ENCODE results near the gene ARX. TPM values are rescaled to one million over a fixed set of nuclear protein-coding genes. Genes with fewer than 3 reads are reported as not detected.

The ARX gene
- total RNA-seq, 1 experiment from 2014 or later: not detected

DNA sequence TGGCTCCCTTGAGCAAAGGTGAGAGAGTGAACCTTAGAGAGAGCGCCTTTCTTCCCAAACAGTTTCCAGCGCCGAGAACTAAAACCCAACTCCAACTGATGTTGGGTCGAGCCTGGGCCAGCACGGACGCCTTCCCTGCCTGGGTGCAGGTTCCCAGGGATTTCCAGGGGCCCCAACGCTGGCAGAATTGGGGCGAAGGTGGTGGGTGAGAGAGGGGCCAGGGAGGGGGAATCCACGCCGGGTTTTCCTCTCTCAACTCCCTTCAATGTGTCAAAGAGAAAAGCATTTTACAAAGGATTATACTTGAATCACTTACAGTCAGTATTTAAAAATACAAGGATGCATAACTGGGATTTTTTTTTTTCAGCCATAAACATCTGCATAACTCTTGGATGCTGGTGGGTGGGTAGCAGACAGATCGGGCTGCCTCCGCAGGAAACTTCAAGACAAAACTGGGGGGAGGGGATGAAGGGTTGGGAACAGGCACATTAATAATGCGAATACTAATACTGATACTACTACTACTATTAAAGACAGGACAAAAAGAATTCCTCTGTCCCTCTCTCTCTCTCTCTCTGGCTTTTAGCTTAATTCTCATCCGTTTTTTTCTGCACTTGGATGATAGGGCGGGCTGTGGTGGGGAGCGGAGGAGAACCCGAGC is 1.3 kb upstream of the ARX start:
- DNase-seq (ENCODE audit: low spot score): no peak

DNA sequence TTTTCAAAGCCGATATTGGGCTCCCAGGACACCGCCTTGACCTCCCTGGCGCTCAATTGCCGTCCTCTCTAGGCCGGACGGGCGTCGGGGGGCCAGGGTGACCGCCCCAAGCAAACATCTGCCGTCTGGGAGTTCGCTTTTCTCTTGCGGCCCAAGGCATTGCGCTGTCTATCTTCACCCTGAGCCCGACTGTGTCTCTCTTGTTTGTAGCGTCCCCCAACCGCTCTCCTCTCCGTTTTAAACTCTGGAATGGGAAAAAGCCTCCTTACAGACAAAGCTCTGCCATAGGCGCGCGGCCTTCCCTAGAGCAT is 551 bp upstream of the ARX start:
- DNase-seq (ENCODE audit: low spot score): no peak

DNA sequence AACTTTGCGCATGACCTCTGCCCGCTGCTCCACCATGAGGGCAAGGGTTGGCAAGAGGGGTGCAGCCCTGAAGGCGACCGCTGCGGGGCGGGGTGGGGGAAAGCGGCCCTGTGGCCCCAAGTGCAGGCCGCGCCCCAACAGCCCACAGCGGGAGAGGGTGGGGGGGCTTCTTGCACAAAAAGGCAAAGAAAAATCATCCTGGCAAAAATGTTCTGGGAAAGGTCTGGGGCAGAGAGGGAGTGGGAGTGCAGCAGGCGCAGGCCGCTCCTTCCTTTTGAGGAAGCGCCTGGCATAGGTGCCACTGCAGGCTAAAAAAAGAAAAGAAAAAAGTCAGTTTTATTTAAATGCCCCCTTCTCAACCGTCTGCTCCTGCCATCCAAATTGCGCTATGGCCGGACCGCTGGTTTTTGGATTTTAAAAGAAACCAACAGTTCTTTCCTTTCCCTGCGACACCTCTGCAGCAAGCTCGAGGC is 1.4 kb downstream of the ARX start:
- DNase-seq (ENCODE audit: low spot score): no peak

DNA sequence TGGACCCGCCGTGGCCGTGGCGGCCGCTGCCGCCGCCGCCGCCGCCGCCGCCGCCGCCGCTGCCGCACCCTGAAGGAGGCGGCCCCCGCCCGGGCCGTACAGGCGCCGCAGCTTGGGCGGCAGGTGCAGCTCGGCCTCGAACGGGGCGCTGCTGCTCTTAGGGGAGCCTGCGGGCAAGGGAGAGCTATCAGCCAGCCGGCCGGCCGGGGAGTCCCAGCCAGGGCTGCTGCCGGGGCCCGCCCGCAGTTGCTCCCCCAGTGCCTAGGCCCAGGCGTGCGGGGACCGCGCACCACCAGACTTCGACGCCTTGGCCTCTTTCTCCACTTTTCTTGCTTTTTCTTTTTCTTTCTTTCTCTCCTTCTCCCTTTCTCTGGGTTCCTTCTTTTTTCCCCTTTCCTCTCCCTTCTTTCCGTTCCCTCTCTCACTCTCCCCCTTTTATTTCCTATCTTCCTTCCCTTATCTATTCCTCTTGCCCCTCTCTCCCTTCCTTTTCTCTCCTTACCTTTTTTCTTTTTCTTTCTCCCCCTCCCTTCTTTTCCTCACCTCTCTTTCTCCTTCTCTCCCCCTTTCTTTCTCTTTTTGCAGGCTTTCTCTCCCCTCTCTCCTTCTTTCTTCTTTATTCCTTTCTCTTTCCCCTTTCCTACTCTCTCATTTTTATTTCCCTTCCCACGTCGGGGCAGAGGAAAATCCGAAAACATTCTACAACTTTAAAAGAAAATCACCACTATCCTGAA is 2.0 kb downstream of the ARX start:
- DNase-seq (ENCODE audit: low spot score): no peak

GRCh38 chrX:25012793-25013631 is 2.8 kb downstream of the ARX start:
- DNase-seq (ENCODE audit: low spot score): no peak

- no peak for DNase-seq (ENCODE audit: low spot score)
These were observed 3.4 kb downstream of the ARX start for GRCh38 chrX:25012433-25012735.

GRCh38 chrX:25011589-25012432 is 4.0 kb downstream of the ARX start:
- DNase-seq (ENCODE audit: low spot score): no peak

DNA sequence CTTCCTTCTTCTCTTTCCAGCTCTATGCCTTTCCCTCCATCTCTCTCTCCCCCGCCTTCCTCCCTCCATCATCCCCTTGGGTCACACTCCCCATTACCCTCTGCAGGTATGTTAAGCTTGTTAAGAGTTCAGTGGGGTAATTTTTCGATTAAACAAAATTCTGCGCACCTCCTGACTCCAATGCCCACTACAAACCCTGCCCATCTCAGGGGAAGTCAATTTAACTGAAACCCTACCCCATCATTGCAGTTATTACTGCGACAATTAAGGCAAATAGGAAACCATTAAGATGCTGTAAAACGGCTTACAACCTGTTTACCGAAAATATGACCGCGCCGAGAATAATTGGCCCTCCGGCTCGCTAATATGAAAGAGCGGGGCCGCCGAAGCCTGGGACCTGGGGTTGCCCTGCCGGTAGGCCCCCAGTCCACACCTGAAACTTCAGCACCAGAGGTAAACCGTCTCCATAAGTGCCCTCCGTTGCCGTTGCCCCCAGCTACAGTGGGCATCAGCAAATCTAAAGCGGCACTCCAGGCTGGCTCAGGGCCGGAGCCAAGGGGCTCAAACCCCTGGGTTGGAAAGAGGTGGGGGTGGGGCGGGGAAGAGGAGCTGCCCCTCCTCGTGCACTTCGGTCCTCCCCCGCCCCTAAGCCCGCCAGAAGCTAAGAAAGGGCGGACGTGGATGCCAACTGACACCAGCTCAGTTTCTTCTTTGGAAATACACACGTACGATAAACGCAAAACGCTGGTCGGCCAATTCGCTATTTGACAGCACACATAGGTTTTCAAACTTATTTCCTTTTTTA is 4.8 kb downstream of the ARX start:
- no peak for DNase-seq (ENCODE audit: low spot score)

- no peak for DNase-seq (ENCODE audit: low spot score)
These were observed 6.4 kb downstream of the ARX start for GRCh38 chrX:25009407-25009806.

DNA sequence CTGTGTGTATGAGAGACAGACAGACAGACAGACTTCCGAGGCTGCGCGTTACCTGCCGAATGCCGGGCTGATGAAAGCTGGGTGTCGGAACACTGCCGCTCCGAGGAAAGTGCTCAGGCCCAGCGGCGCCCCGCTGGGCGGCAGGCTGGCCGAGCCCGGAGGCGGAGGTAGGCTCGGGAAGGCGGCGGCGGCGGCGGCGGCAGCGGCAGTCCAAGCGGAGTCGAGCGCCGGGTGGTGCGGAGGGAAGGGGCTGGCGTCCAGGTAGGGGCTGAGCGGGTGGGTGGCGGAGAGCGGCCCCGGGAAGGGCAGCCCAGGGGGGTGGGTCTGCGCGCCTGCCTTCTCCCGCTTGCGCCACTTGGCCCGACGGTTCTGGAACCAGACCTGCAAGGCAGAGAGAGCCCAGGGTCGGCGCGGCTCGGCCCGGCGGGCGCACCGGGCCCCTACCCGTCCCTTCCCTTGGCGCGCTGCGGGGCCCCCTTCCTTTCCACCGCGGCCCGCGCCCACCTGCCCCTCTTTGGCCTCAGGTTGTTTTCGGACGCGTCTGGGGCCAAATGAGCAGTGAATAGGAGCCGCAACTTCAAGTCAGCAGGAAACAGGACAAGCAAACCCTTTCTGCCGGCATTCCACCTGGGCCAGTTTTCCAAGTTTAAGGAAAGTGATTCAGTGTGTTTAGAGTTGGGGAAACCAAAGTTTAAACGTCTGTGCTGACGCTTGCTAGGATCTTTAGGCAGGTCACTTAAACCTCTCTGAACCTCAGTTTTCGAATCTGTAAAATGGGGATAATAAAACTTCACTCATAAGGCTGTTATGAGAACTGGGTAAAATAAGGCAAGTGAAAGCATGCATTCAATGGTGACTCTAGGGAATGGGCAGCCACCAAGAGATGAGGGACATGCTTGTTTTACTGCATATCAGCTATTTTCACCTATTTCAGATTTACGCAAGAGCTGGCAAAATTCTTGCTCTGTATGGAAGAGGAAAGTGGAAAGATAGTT is 8.4 kb downstream of the ARX start:
- no peak for DNase-seq (ENCODE audit: low spot score)

- no peak for DNase-seq (ENCODE audit: low spot score)
These were observed 9.1 kb downstream of the ARX start for GRCh38 chrX:25006586-25007058.

DNA sequence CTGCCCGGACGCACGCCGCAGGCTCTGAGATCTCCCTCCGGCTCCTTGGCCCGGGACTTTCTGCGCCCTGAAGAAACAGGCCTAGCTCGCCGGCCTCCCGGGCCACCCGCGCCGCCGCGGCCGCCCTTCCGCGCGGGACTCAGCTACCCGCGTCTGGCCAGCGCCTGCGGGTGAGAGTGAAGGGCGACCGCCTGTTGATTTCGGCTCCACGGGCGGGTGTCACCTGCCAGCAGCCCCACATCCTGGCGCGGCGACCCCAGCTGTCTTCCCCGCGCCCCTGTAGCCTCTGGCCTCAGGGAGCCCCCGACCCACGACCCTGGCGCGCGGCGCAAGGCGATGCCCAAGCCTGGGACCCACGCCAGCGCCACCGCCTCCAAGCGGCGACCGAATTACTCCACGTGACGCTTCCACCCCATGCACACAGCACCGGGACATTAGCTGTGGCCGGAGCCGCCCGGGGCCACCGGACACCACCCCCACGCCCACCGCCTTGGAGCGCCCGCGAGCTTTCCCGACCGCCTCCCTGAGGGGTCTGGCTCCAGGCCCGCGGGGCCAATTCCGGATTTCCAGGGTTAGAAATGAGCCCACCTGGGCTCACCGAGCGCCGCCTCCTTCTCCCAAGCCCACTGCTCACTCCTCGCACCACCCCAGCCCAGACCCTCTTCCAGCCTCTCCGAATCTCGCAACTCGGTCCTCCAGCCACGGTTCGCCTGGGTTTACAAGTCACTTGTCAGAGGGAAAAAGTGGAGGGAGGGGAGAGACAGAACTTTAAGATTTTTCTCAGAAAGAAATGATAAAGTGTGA is 10.2 kb downstream of the ARX start:
- no peak for DNase-seq (ENCODE audit: low spot score)

DNA sequence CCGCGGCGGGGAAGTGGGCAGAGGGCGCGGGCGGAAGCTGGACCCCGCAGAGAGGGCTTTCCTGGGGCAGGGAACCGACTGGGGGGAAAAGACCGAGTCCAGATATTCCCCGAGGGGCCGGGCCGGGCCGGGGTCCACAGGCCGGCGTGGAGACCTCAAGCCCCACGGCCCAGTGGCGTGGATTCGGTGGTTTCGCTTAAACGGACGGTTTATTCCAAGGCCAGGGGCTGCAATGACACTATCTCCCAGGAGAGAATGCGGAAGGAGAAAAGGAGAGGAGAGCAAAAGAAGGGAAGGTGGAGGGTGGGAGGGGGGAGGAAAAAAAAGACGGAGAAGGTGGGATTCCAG is 10.8 kb downstream of the ARX start:
- no peak for DNase-seq (ENCODE audit: low spot score)

DNA sequence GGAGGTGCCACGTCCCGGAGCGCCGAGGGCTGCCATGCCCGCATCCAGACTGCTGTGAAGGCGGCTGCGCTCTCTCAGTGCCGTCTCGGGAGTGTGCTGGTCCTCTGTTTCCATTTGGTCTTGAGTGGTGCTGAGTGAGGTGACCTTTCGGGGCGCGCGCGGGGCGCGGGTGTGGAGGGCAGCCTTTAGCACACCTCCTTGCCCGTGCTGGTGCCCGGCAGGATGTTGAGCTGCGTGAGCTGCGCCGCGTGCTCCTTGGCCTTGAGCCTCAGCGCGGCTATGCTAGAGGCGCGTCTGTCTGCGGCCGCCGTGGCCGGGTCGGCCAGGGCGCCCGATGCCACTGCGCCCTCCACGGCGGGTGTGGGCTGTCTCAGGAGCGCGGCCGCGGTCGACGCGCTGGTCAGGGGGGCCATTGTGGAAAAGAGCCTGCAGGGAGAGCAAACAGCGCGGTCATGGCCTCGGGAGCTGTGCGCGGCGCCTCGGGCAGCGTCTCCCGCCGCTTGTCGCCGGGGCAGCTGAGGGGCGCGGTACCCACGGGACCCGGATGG is 11.2 kb downstream of the ARX start:
- no peak for DNase-seq (ENCODE audit: low spot score)

DNA sequence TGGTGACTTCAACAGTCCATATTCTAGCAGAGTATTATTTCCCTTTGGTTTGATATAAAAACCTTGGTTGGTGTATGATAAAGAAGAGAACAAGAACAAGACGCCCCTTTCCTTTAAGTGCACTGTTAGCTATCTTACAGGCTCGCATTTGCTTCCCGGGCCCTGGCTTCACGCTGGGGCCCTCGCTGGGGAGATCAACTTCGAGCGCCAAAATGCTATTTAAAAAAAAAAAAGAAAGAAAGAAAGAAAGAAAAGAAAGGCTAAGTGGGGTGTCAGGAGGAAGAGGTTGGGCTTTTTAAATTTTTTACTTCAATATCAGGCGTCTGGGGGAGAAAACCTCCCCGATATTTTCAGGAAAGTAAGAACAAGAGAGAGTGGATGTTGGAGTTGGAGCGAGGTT is 11.7 kb downstream of the ARX start:
- no peak for DNase-seq (ENCODE audit: low spot score)

DNA sequence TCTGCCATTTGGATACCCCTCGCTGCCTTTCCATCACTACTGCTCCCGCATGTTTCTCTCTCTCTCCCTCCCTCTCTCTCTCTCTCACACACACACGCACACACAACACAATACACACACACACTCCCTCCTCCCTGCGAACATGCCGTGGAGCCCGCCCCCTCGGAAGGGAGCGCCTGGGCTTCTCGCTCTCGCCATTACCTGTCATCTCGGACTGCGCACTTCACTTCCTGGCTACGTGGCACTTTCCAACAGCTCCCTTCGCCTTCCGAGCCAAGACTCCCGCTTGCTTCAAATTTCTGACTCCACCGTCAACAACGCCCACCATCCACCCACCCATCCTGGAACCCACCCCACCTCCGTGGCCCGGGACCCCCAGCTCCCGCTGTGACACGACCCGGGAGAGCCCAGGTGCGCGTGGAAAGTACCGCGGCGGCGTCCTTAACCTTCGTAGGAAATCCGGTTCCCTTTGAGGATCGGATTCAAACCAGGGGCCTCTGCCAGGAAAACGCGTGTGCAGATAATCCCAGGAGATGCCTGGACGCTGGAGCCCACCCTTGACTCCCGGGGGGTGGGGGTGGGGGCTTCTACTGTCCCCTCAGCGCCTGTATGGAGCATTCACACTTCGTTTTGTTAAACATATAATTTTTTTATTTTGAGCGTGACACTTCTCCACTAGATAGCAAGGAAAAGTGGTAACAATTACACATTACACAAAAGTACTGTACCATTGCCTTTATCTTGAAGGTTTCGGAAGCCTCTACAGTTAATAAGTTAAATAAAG is 12.5 kb downstream of the ARX start:
- no peak for DNase-seq (ENCODE audit: low spot score)

- DNase-seq (ENCODE audit: low spot score): no peak
These were observed 13.1 kb downstream of the ARX start for GRCh38 chrX:25002661-25003020.
